Measurements from ENCODE around the gene RPN2.

- TF ChIP-seq HDGF (IDR thresholded peaks at IDR 0.05; ENCODE audit: borderline replicate concordance), result no peak
- TF ChIP-seq SP1 (IDR thresholded peaks at IDR 0.05), result no peak
- TF ChIP-seq BHLHE40 (IDR thresholded peaks at IDR 0.05; ENCODE audit: borderline replicate concordance), result no peak
These were observed 36.4 kb upstream of the RPN2 start for GRCh38 chr20:37142708-37143107.

Data from HEK293T (cell line).